Duodenal mucosa (tissue), 2 donors: ENCODE results near the gene NLRC5.

Experiments
- H3K27ac ChIP-seq: one replicate; pipeline ENCODE4 v1.7.0; 2013; ENCODE audit warnings: low read depth, low read length
- H3K27me3 ChIP-seq, 2 donors: one replicate each; pipeline ENCODE4 v1.7.0; 2013; ENCODE audit warnings: low read length in 2 of 2, control low read depth in 1 of 2; ENCODE audit not compliant: insufficient read depth in 2 of 2, control insufficient read depth in 1 of 2
- H3K36me3 ChIP-seq, 2 donors: one replicate each; pipeline ENCODE4 v1.7.0; 2013; ENCODE audit warnings: low read length in 2 of 2, control low read depth in 1 of 2; ENCODE audit not compliant: insufficient read depth in 2 of 2, control insufficient read depth in 1 of 2
- H3K4me1 ChIP-seq, 2 donors: one replicate each; pipeline ENCODE4 v1.7.0; 2013; ENCODE audit warnings: low read length in 2 of 2, control low read depth in 1 of 2; ENCODE audit not compliant: insufficient read depth in 2 of 2, control insufficient read depth in 1 of 2
- H3K4me3 ChIP-seq, 2 donors: one replicate each; pipeline ENCODE4 v1.7.0; 2013; ENCODE audit warnings: low read length in 2 of 2, low read depth in 1 of 2
- H3K9ac ChIP-seq, 2 donors: one replicate each; pipeline ENCODE4 v1.7.0; 2013; ENCODE audit warnings: low read length in 2 of 2, low read depth in 1 of 2
- H3K9me3 ChIP-seq, 2 donors: one replicate each; pipeline ENCODE4 v1.7.0; 2013; ENCODE audit warnings: low read length in 2 of 2, control low read depth in 1 of 2; ENCODE audit not compliant: control insufficient read depth in 1 of 2

The NLRC5 gene

GRCh38 chr16:56946767-56947603 is 42.4 kb upstream of the NLRC5 start:
- Histone ChIP-seq H3K27ac (no peak overlapping the region), H3K9ac (no peak overlapping the region), H3K36me3 (peaks cover 26 to 36% of the 10 kb centered on the region in 2 donors), H3K4me1 (peaks cover 5 to 6% of the 10 kb centered on the region in 2 donors), H3K27me3 (no peaks in the 10 kb centered on the region), H3K4me3 (no peak overlapping the region), H3K9me3 (no peaks in the 10 kb centered on the region)

GRCh38 chr16:56947604-56947995 is 41.8 kb upstream of the NLRC5 start:
- Histone ChIP-seq H3K4me3 (no peak overlapping the region), H3K36me3 (peaks cover 20 to 29% of the 10 kb centered on the region in 2 donors), H3K9ac (no peak overlapping the region), H3K9me3 (no peaks in the 10 kb centered on the region), H3K27ac (no peak overlapping the region), H3K4me1 (peaks cover 5 to 6% of the 10 kb centered on the region in 2 donors), H3K27me3 (no peaks in the 10 kb centered on the region)

GRCh38 chr16:56948234-56948633 is 41.1 kb upstream of the NLRC5 start:
- H3K36me3 ChIP-seq = peaks cover 14 to 23% of the 10 kb centered on the region in 2 donors
- H3K9me3 ChIP-seq = no peaks in the 10 kb centered on the region
- H3K4me1 ChIP-seq = peaks cover 5 to 6% of the 10 kb centered on the region in 2 donors
- no peaks in the 10 kb centered on the region for H3K27me3 ChIP-seq
- no peak overlapping the region for H3K4me3 ChIP-seq
- no peak overlapping the region for H3K27ac ChIP-seq
- H3K9ac ChIP-seq = no peak overlapping the region

GRCh38 chr16:56950051-56950450 is 39.3 kb upstream of the NLRC5 start:
- no peak overlapping the region for H3K4me3 ChIP-seq
- H3K27ac ChIP-seq = no peak overlapping the region
- H3K9me3 ChIP-seq = no peaks in the 10 kb centered on the region
- H3K27me3 ChIP-seq = no peaks in the 10 kb centered on the region
- no peak overlapping the region for H3K9ac ChIP-seq
- H3K36me3 ChIP-seq = peaks cover 3 to 5% of the 10 kb centered on the region in 2 donors
- H3K4me1 ChIP-seq = peaks cover 5 to 6% of the 10 kb centered on the region in 2 donors

GRCh38 chr16:56950455-56950854 is 38.9 kb upstream of the NLRC5 start:
- Histone ChIP-seq H3K9me3 (no peaks in the 10 kb centered on the region), H3K27ac (no peak overlapping the region), H3K9ac (no peak overlapping the region), H3K36me3 (peaks cover 0 to under 1% of the 10 kb centered on the region in 2 donors), H3K27me3 (no peaks in the 10 kb centered on the region), H3K4me3 (no peak overlapping the region), H3K4me1 (peaks cover 5 to 6% of the 10 kb centered on the region in 2 donors)

GRCh38 chr16:56950881-56951771 is 38.2 kb upstream of the NLRC5 start:
- Histone ChIP-seq H3K36me3 (no peaks in the 10 kb centered on the region), H3K27ac (no peak overlapping the region), H3K4me1 (peaks cover 5 to 6% of the 10 kb centered on the region in 2 donors), H3K9me3 (no peaks in the 10 kb centered on the region), H3K9ac (no peak overlapping the region), H3K27me3 (no peaks in the 10 kb centered on the region), H3K4me3 (no peak overlapping the region)

GRCh38 chr16:56953006-56953405 is 36.4 kb upstream of the NLRC5 start:
- H3K36me3 ChIP-seq = no peaks in the 10 kb centered on the region
- no peaks in the 10 kb centered on the region for H3K27me3 ChIP-seq
- H3K27ac ChIP-seq = no peak overlapping the region
- H3K4me1 ChIP-seq = peaks cover 5 to 6% of the 10 kb centered on the region in 2 donors
- H3K9me3 ChIP-seq = no peaks in the 10 kb centered on the region
- no peak overlapping the region for H3K4me3 ChIP-seq
- H3K9ac ChIP-seq = no peak overlapping the region

GRCh38 chr16:56956076-56956475 is 33.3 kb upstream of the NLRC5 start:
- no peak overlapping the region for H3K27ac ChIP-seq
- H3K9ac ChIP-seq = no peak overlapping the region
- H3K27me3 ChIP-seq = no peaks in the 10 kb centered on the region
- H3K36me3 ChIP-seq = no peaks in the 10 kb centered on the region
- no peak overlapping the region for H3K4me3 ChIP-seq
- H3K4me1 ChIP-seq = peaks cover 3% of the 10 kb centered on the region in 2 donors
- H3K9me3 ChIP-seq = no peaks in the 10 kb centered on the region

- H3K9me3 ChIP-seq = no peaks in the 10 kb centered on the region
- H3K36me3 ChIP-seq = no peaks in the 10 kb centered on the region
- H3K27me3 ChIP-seq = no peaks in the 10 kb centered on the region
- no peak overlapping the region for H3K9ac ChIP-seq
- H3K27ac ChIP-seq = no peak overlapping the region
- peaks cover 0 to 2% of the 10 kb centered on the region in 2 donors for H3K4me1 ChIP-seq
- H3K4me3 ChIP-seq = no peak overlapping the region
Measured at GRCh38 chr16:56956756-56957155, 32.6 kb upstream of the NLRC5 start.

GRCh38 chr16:56960681-56961281 is 28.6 kb upstream of the NLRC5 start:
- no peak overlapping the region for H3K27ac ChIP-seq
- no peak overlapping the region for H3K9ac ChIP-seq
- peaks cover 7 to 10% of the 10 kb centered on the region in 2 donors for H3K4me1 ChIP-seq
- H3K9me3 ChIP-seq = no peaks in the 10 kb centered on the region
- H3K27me3 ChIP-seq = no peaks in the 10 kb centered on the region
- H3K4me3 ChIP-seq = no peak overlapping the region
- H3K36me3 ChIP-seq = no peaks in the 10 kb centered on the region
